Measurements from ENCODE around the gene CAMK2N1.

CAMK2N1 gene

DNA sequence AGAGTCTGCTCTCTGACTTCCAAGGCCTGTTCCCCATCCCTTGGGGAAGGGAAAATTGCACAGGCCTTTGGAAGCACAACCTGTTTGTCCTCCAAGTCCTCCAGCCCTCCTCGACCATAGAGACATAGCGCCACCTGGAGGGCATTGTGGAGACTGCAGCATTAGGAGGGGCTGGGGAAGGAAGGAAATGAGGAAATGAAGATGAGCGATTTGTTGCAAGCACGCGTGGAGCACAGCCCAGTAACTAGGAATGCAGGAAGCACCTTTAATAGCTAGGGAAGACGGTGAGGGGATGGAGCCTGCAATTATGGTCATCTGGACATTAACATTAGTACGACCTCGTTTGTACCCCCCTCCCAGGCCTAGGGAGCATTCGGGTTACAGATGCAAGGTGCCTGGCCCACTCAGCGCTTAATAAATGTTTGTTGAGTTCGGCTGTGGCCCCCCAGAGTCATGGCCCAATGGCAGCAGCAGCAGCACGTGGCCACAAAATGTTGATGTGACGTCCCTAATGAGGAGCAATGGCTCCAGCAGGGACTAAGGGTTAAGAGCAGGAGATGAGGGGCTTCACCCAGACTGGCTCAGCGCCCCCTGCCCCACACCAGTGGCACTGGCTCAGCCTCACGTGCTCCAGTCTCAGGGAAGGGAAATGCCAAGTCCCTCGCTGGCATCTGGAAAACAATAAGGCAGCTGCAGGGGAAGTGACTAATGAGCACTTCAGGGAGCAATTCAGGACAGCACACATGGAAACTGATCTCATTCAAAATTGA is 8.0 kb upstream of the CAMK2N1 start:
- peaks cover 8% of the 10 kb centered on the region for H3K4me1 ChIP-seq (ENCODE audit: insufficient read depth, low read length)
- no peaks in the 10 kb centered on the region for H3K27me3 ChIP-seq (ENCODE audit: insufficient read depth, low read length)
- no peaks in the 10 kb centered on the region for H3K9me3 ChIP-seq (ENCODE audit: low read length)
- peaks cover 9% of the 10 kb centered on the region for H3K36me3 ChIP-seq (ENCODE audit: insufficient read depth, low read length)
- no peak overlapping the region for H3K4me3 ChIP-seq (ENCODE audit: low read length)
- no peak overlapping the region for H2AFZ ChIP-seq (ENCODE audit: low read depth, low read length)

DNA sequence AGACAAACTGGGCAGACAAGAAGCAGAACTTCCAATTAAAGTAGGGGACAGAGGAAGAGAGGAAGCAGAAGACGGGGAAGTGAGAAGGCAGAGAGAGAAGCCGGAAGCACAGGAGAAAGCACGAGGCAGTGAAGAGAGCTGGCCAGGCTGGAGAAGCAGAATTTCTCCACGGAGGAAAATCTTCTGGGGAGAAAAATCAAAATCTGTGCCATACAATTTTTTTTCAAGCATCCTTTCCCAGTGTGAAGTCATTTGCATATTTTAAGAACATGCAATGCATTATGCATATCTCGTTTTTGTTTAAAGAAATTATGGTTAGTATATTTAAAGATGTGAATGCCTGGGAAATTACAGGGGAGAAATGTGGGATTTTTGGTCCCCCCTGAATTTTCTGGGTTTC is 7.3 kb upstream of the CAMK2N1 start:
- no peaks in the 10 kb centered on the region for H3K27me3 ChIP-seq (ENCODE audit: insufficient read depth, low read length)
- no peak overlapping the region for H3K4me3 ChIP-seq (ENCODE audit: low read length)
- peaks cover 8% of the 10 kb centered on the region for H3K4me1 ChIP-seq (ENCODE audit: insufficient read depth, low read length)
- no peaks in the 10 kb centered on the region for H3K9me3 ChIP-seq (ENCODE audit: low read length)
- peaks cover 2% of the 10 kb centered on the region for H3K36me3 ChIP-seq (ENCODE audit: insufficient read depth, low read length)
- H2AFZ ChIP-seq (ENCODE audit: low read depth, low read length): no peak overlapping the region

DNA sequence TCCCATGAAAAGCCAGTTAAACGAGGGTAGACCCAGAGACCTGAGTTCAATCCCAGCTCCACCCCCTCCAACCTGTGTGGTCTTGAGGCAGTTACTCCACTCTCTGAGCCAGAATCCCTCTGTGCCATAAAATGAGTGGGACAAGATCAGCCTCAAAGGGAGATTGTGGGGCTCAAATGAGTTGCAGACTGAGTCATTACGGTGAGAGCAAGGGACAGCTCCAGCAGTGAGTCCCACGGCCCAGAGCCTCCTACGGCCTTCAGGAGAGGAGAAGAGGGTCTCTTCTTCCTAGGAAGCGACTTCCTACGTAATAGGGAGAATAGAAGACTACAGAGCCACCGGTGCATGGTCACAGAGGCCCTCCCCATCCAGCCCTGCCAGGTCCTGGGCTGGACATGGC is 6.7 kb upstream of the CAMK2N1 start:
- H3K9me3 ChIP-seq (ENCODE audit: low read length): no peaks in the 10 kb centered on the region
- no peak overlapping the region for H3K4me3 ChIP-seq (ENCODE audit: low read length)
- H3K27me3 ChIP-seq (ENCODE audit: insufficient read depth, low read length): no peaks in the 10 kb centered on the region
- H3K4me1 ChIP-seq (ENCODE audit: insufficient read depth, low read length): peaks cover 8% of the 10 kb centered on the region
- H3K36me3 ChIP-seq (ENCODE audit: insufficient read depth, low read length): no peaks in the 10 kb centered on the region
- no peak overlapping the region for H2AFZ ChIP-seq (ENCODE audit: low read depth, low read length)

DNA sequence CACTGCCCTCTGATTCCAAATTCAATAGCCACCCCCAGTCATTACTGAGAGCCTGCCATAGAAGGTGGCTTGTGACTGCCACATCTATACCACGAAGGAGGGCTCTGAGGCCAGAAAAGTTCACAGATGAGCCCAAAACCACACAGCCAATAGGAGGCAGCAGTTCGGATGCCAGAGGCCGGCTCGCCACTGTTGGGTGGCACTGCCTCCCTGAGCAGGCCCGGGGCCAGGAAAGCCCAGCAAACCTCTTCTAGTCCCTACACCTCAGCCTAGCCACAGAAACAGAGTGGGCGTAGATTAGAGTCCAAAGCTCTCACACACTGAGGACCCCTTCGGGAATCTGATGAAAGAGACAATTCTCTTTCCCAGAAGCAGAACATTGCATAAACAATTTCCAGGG is 5.9 kb upstream of the CAMK2N1 start:
- no peak overlapping the region for H2AFZ ChIP-seq (ENCODE audit: low read depth, low read length)
- H3K9me3 ChIP-seq (ENCODE audit: low read length): no peaks in the 10 kb centered on the region
- H3K27me3 ChIP-seq (ENCODE audit: insufficient read depth, low read length): no peaks in the 10 kb centered on the region
- H3K4me1 ChIP-seq (ENCODE audit: insufficient read depth, low read length): peaks cover 11% of the 10 kb centered on the region
- no peaks in the 10 kb centered on the region for H3K36me3 ChIP-seq (ENCODE audit: insufficient read depth, low read length)
- no peak overlapping the region for H3K4me3 ChIP-seq (ENCODE audit: low read length)

DNA sequence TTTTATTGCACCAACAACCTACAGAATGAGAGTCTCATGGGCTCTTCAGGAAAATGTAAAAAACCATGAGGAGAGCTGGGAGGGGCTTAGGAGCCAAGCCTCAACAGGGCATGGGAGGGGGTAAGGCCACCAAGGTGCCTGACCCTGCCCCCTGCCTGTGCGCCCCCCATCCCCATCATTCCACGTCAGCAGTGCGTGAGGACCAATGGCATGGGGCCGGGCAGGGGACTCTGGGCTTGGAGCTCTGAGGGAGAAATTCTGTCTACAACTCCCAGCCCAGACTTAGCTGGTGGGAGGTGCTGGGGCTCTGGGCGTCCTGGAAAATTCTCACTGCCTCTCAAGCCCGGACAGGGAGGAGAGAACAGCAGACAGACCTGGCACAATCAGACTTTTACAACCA is 5.2 kb upstream of the CAMK2N1 start:
- Histone ChIP-seq H3K9me3 (ENCODE audit: low read length) (no peaks in the 10 kb centered on the region), H3K4me3 (ENCODE audit: low read length) (no peak overlapping the region), H3K27me3 (ENCODE audit: insufficient read depth, low read length) (no peaks in the 10 kb centered on the region), H3K4me1 (ENCODE audit: insufficient read depth, low read length) (peaks cover 13% of the 10 kb centered on the region), H3K36me3 (ENCODE audit: insufficient read depth, low read length) (no peaks in the 10 kb centered on the region), H2AFZ (ENCODE audit: low read depth, low read length) (no peak overlapping the region)

DNA sequence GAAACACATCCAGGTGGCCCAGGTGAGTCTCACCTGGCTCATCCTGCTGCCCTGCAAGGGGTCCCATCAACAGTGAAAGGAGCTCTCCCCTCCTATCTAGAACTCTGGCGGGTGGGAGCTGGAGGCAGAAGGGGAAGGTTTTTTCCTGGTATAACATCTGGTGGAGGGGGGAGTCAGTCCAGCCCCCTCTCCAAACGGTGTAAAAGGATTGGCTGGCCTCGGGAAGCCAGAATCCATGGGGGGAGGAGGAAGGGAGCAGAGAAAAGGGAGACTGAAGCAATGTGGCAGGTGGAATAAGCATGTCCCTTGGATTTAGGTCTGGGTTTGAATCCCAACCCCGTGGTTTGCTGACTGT is 1.2 kb upstream of the CAMK2N1 start:
- no peaks in the 10 kb centered on the region for H3K9me3 ChIP-seq (ENCODE audit: low read length)
- H3K27me3 ChIP-seq (ENCODE audit: insufficient read depth, low read length): no peaks in the 10 kb centered on the region
- no peaks in the 10 kb centered on the region for H3K36me3 ChIP-seq (ENCODE audit: insufficient read depth, low read length)
- H3K4me1 ChIP-seq (ENCODE audit: insufficient read depth, low read length): peaks cover 19% of the 10 kb centered on the region
- H2AFZ ChIP-seq (ENCODE audit: low read depth, low read length): no peak overlapping the region
- peak overlapping the region; percentile 60 for H3K4me3 ChIP-seq (ENCODE audit: low read length)

DNA sequence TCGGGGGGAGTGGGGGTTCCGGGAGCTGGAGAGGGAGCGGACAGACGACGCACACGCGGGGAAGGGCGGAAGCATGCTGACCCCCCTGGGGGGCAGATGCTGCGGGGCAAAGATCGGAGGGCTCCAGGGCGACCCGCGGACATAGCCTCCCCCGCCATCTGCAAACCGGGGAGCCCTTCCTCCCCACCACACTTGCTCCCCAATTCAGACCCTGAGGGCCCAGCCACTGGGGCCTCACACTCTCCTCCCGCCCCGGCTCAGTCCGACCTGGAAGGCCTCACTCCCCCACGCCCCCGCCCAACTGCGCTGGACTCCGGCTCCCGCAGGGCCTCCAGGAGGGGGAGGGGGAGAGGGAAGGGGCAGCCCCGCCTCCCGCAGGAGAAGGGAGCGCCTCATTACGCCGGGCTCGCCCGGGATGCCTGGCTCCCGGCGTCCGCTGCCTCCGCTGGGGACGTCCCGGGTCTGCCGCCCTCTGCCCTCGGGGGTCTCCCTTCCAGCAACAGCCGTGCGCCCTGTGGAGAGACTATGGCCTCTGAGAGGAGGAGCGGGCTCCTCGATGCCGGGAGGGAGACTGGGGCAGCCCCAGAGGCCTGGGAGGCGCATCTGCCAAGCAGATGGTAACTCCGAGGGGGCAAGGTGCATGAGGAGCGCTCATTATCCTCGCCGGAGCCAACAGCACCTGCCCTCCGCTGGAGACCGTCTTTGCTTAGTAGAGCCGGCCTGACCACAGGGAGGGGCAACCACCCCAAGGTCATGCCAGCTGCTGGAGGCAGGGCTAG is 636 bp upstream of the CAMK2N1 start:
- Histone ChIP-seq H3K9me3 (ENCODE audit: low read length) (no peaks in the 10 kb centered on the region), H3K27me3 (ENCODE audit: insufficient read depth, low read length) (no peaks in the 10 kb centered on the region), H3K4me3 (ENCODE audit: low read length) (peak overlapping the region; percentile 60), H3K36me3 (ENCODE audit: insufficient read depth, low read length) (no peaks in the 10 kb centered on the region), H2AFZ (ENCODE audit: low read depth, low read length) (peak overlapping the region; percentile 82), H3K4me1 (ENCODE audit: insufficient read depth, low read length) (peaks cover 23% of the 10 kb centered on the region)

DNA sequence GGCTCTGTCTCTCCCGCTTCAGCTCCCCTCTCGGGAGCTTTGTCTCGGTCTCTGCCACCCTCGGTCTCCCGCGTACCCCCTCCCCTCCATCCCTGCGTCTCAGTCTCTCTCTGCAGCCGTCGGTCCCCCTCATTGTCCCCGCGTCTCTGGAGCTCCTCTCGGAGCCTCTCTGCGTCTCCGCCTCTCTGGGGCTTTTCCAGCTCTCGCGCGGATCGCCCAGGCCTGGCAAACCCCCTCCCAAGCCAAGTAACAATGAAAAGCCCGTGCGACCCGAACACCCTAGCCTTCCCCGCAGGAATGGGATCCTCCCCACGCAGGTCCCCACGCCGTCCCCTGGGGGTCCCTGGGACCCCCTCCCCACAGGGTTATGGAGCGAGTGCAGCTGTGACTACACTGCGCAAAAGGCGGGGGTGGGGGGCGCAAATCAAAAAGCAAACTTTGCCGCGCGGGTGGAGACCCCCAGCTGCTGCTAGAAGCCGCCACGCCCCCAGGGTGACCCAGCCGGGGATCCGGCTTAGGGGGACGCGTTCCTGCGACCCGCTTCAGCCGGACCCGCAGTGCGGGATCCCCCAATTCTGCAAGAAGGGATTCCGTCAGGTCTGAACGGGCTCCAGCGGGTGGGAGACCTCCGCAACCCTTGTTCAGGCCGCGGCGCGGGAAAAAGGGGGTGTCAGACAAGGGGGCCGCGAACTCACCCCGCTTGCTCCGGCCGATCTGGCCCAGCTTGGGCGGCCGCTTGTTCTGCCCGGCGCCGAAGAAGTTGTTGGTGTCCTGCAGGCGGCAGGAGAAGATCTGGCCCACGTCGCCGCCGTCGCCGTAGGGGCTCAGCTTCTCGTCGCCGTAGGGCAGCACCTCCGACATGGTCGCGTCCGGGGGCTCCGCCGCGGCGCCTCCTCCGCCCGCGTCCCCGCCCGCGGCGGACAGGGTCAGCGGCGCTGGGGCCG is 1.2 kb downstream of the CAMK2N1 start:
- H3K36me3 ChIP-seq (ENCODE audit: insufficient read depth, low read length): no peaks in the 10 kb centered on the region
- H3K27me3 ChIP-seq (ENCODE audit: insufficient read depth, low read length): no peaks in the 10 kb centered on the region
- H3K4me3 ChIP-seq (ENCODE audit: low read length): peak overlapping the region; percentile 60
- H2AFZ ChIP-seq (ENCODE audit: low read depth, low read length): peak overlapping the region; percentile 29
- no peaks in the 10 kb centered on the region for H3K9me3 ChIP-seq (ENCODE audit: low read length)
- peaks cover 32% of the 10 kb centered on the region for H3K4me1 ChIP-seq (ENCODE audit: insufficient read depth, low read length)

DNA sequence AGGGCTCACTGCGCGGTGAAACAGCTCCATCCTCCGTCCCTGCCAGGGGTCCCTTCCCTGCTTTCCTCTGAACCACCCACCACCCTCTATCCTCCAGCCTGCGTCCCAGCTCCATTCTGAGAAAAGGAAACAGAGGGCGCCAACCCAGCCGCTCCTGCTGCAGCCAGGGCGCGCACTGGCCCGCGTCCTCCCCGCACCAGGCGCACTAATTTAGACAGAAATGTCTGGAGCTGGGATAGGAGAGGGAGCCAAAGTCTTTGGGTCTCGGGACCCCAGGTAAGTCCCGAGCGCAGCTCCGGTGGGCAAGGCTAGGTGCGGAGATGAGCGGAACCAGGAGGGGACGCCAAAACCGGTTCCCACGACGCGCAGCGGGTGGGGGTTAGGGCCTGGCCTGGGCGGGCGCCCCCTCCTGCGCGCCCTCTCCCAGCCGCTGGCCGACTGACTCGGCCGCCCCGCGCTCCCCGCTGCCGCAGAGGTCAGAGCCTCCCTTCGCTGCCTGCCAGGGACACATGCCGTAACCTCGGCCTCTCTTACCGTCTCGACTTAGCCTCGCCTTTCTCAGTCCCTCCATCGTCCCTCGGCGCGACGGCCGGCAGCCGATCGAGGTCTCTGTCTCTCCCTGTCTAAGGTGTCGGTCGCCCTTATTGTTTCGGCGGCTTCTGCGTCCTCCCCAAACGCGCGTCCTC is 2.0 kb downstream of the CAMK2N1 start:
- no peaks in the 10 kb centered on the region for H3K27me3 ChIP-seq (ENCODE audit: insufficient read depth, low read length)
- no peaks in the 10 kb centered on the region for H3K9me3 ChIP-seq (ENCODE audit: low read length)
- peaks cover 32% of the 10 kb centered on the region for H3K4me1 ChIP-seq (ENCODE audit: insufficient read depth, low read length)
- peak overlapping the region; percentile 60 for H3K4me3 ChIP-seq (ENCODE audit: low read length)
- peak overlapping the region; percentile 29 for H2AFZ ChIP-seq (ENCODE audit: low read depth, low read length)
- no peaks in the 10 kb centered on the region for H3K36me3 ChIP-seq (ENCODE audit: insufficient read depth, low read length)

DNA sequence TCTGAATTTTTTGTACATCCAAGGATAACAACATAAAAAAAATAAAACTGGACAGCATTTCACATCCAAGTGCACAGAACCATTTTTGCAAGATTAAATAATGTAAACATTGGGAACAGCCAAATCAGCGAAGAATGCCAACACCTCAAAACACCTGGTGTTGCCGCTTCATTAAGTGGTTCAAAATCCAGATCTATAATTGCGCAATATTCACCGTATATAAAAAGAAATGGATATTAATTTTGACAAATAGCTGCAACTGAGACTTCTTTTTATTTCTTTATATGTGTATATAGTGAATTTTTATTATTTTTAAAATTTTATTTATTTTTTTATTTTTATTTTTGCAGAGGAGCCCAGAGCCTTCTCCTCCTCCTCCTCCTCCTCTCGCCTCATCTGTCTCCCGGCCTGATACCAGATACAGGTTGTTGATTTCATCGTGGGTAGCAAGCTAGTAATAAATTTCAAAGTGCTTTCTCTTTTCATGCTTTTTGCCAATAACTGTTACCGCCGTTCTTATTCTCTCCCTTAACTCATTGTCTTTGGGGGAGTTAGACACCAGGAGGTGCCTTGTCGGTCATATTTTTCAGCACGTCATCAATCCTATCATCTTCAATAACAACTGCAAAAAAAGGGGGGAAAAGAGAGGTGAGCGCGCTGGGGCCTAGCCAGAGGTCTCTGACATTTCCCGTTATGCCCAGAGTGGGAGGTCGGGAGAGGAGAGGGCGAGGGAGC is 2.7 kb downstream of the CAMK2N1 start:
- Histone ChIP-seq H3K36me3 (ENCODE audit: insufficient read depth, low read length) (no peaks in the 10 kb centered on the region), H3K4me3 (ENCODE audit: low read length) (peak overlapping the region; percentile 60), H3K27me3 (ENCODE audit: insufficient read depth, low read length) (no peaks in the 10 kb centered on the region), H3K9me3 (ENCODE audit: low read length) (no peaks in the 10 kb centered on the region), H3K4me1 (ENCODE audit: insufficient read depth, low read length) (peaks cover 35% of the 10 kb centered on the region), H2AFZ (ENCODE audit: low read depth, low read length) (no peak overlapping the region)

DNA sequence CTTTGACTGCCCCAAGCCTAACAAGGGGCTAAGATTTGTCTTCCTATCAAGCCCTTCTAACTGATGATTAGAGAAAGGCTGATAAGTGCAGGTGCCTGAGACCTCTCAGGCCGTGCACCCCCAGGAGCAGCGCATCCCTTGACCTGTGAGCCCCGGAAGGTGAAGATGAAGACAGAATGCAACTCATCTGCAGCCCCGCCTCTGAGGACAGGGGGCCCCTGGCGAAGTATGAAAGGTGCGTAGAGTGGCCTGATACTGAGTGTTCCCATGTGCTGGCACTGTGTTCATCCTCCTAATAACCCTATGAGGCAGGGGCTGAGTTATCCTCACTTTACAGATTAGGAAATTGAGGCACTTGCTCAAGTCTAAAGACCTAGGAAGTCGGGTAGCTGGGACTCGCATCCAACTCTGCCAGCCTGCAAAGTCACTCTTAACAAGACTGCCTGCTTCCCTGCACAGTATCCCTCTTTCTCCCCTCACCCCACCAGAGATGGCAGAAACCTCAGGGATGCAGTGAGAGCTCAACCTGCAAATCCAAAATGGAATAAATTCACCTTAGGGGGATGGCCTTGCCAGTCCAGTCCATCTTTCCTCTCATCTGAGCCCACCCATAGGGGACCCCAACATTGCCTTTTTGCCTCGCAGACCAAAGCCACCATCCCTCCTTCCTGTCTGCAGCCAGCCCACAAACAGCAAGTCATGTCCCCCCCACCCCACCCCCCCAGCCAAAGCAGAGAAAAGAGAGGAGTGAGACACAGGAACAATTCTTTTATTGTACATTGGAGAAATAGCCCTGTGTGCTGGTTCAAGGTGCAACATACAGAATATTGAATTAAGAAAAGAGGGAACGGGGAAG is 4.1 kb downstream of the CAMK2N1 start:
- H3K27me3 ChIP-seq (ENCODE audit: insufficient read depth, low read length): no peaks in the 10 kb centered on the region
- H3K36me3 ChIP-seq (ENCODE audit: insufficient read depth, low read length): no peaks in the 10 kb centered on the region
- H3K4me3 ChIP-seq (ENCODE audit: low read length): no peak overlapping the region
- H3K9me3 ChIP-seq (ENCODE audit: low read length): no peaks in the 10 kb centered on the region
- peaks cover 46% of the 10 kb centered on the region for H3K4me1 ChIP-seq (ENCODE audit: insufficient read depth, low read length)
- no peak overlapping the region for H2AFZ ChIP-seq (ENCODE audit: low read depth, low read length)
